HG03378 (cell line): ENCODE measurements around the gene MAGED1.

Source experiments
- ATAC-seq: cut with Tn5 transposase; IDR thresholded peaks from one replicate; pipeline ENCODE4 v1.9.1; 2021; ENCODE audit warnings: mild to moderate bottlenecking, moderate library complexity; ENCODE audit not compliant: unreplicated experiment

The MAGED1 gene, protein sequence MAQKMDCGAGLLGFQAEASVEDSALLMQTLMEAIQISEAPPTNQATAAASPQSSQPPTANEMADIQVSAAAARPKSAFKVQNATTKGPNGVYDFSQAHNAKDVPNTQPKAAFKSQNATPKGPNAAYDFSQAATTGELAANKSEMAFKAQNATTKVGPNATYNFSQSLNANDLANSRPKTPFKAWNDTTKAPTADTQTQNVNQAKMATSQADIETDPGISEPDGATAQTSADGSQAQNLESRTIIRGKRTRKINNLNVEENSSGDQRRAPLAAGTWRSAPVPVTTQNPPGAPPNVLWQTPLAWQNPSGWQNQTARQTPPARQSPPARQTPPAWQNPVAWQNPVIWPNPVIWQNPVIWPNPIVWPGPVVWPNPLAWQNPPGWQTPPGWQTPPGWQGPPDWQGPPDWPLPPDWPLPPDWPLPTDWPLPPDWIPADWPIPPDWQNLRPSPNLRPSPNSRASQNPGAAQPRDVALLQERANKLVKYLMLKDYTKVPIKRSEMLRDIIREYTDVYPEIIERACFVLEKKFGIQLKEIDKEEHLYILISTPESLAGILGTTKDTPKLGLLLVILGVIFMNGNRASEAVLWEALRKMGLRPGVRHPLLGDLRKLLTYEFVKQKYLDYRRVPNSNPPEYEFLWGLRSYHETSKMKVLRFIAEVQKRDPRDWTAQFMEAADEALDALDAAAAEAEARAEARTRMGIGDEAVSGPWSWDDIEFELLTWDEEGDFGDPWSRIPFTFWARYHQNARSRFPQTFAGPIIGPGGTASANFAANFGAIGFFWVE

DNA sequence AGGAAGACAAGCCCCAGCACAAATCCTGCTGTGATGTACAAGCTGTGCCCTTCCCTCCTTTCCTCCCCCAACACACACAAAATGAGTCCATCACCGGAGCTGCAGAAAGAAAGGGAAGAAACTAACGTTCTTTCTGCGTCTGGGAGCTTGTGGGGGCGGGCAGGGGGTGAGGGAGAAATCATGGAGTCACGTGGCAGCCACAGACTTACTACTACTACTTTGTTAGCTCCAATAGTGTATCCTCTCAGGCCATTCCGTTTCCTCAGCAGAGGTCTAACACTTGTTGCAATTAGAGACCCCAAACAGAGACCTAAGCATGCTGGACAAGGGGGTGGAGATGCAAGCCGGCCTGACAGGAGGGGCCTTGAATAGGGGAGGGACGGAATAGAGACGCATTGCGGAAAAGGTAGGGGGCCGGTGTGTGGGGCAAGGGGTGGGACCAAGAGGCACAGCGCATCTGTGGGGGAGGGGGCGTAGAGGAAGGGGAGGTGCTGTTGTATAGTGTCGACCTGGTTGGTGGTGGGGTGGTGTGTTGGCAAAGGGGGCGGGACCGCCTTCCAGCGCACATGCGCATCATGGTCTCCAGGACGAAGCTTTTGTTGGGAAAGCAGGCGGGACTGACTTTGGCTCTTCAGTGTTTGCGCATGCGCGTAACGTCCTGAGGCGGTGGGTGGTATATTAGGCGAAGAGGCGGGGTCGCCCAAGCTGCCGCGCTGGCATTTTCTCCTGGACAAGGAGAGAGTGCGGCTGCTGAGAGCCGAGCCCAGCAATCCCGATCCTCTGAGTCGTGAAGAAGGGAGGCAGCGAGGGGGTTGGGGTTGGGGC, at the start of gene MAGED1:
TSS of gene MAGED1 (plus strand) at position 703 of the 825 bp plus-strand sequence. CDS start 682 bp downstream, outside the sequence.
- peak; percentile 76 for ATAC-seq

DNA sequence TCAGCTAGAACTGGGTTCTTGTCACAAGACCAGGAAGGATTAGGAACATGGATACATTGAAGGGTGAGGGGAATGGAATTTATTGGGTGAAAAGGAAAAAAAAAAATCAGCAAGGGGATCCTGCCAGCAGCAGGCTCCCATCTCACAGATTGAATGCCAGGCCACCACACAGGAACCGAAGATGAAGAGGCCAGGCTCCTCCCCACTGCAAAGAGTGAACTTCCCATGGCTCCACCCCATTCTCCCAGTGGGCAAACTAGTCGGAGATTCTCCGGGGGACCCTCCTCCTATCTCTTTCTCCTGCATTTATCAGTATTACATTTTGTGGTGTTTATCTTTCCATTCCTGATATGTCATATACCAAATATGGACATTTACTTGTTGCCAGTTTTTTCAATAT, 46.0 kb upstream of the MAGED1 start:
- no peak for ATAC-seq

DNA sequence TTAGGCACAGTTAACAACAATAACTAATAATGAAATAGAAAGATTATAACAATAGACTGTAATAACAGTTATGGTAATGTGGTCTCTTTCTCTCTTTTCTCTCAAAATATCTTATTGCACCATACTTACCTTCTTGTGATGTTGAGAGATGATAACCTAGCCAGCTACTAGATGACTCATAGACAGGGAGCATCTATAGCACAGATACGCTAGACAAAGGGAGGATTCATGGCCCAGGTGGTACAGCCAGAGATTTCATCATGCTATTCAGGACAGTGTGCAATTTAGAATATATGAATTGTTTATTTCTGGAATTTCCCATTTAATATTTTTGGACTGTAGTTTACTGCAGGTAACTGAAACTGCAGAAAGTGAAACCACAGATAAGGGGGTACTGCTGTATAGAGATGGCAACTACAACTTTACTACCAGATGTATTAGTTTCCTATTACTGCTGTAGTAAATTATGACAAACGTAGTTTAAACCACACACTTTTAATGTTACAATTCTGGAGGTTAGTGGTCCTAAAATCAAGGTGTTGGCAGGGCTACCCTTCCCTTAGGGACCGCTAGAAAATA, 41.8 kb upstream of the MAGED1 start:
- ATAC-seq: peak; percentile 67

DNA sequence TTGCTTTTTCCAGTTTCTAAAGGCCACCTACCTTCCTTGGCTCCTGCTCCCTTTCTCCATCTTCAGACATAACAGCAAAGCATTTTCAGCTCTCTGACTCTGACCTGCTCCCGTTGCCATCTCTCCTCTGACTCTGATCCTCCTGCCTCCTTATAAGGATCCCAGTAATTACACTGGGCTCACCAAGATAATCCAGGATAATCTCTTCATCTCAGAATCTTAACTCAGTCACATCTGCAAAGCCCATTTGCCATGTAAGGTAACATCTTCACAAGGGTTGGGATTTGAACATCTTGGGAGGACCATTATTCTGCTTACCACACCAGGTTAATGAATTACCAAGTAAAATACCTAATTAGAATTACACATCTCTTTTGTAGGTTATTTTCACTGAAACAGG, 41.3 kb upstream of the MAGED1 start:
- ATAC-seq: peak; percentile 16

DNA sequence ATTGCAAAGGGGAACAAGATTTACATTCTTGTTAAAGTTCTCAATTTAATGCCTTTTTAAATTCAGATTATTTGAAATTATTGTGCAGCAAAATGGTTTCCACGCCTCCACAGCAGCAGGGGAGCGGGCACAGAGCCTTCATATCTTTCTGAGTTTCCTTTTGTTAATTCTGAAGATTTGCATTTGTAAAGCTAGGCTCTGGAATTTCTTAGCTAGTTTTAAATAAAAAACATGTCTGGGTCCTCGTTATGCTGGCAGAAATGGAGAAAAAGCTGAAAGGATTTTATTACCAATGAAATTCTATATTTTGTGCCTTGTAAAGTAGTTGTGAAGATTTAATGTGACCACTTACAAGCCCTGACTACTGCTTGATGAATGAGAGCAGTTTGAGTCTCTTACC, 40.8 kb upstream of the MAGED1 start:
- no peak for ATAC-seq

DNA sequence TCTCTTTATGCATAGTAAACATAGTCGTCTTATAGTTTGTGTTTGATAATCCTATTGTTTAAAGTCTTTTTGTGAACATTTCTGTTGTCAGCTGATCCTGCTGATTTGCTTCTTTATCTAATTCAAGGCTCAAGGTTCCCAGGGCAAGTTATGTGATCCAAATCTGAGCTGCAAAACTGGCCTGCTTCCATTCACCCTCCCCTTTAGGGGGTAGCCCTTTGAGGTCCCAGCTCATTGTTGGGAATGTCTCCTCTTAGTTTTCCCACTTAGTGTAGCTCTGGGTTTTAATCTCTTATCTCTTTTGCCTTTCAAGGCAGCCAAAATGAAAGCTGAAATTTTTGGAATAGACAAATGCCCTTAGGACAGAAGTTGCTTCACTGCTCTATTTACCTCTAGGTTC, 40.2 kb upstream of the MAGED1 start:
- ATAC-seq: no peak

DNA sequence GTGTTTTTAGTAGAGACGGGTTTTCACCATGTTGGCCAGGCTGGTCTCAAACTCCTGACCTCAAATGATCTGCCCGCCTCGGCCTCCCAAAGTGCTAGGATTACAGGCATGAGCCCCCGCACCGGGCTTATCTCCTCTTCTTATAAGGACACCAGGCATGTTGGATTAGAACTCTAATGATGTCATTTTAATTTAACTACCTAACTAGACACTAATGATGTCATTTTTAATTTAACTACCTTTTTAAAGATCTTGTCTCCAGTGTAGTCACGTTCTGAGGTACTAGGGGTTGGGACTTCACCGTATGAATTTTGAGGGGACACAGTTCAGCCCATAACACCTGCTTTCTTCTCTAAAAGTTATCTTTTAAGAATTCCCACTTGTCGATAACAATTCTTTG, 37.7 kb upstream of the MAGED1 start:
- ATAC-seq: no peak

DNA sequence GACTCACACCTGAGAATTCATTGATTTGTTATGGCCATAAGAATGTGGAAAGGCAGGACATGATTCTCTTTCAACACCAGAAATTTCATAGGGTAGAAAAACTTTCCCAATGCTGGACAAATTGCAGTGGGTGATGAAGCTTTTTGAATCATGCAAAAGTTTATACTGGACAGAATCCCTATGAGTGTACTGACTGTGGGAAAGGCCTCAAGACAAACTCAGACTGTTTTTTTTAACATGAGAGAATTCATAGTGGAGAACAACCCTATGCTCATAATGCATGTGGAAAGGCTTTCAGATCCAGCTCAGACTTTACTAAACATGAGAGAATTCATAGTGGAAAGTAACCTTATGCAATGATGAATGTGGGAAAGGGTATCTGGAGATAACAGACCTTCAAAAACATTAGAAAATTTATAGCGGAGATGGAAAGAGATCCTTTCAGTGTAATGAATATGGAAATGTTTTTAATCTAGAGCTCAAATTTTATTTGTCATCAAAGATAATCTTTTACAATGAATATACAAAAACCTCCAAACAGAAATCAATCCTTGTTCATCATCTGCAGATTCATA, 36.2 kb upstream of the MAGED1 start:
- ATAC-seq: no peak

DNA sequence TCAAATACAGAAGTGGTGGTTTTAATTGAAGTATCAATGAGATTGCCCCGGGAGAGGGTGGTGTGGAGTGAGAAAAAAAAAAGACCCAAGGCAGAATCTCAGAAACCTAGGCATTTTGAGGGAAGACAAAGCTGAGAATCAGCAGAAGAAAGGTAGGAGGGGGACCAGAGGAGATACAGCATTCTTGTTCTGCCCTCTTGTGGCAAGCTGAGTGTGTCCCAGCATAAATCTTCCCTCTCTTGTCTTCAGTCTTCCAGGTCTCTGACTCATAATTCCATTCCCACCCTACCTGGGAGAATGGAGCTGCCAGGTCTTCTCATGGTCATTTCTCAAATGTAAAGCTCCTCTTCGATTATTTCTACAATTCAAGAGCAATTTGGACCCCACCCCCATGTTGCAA, 32.7 kb upstream of the MAGED1 start:
- no peak for ATAC-seq

DNA sequence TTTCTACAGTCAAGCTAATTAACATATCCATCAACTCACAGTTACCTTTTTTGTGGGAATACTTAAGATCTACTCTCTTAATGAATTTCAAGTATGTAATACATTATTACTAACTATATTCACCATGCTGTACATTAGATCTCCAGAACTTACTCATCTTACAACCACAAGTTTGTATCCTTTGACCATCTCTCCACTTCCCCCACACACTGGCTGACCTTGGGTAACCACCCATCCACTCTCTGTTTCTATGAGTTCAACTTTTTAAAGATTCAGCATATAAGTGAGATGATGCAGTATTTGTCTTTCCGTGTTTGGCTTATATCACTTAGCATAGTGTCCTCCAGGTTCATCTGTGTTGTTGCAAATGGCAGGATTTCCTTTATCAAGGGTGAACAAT, 30.5 kb upstream of the MAGED1 start:
- peak; percentile 89 for ATAC-seq

DNA sequence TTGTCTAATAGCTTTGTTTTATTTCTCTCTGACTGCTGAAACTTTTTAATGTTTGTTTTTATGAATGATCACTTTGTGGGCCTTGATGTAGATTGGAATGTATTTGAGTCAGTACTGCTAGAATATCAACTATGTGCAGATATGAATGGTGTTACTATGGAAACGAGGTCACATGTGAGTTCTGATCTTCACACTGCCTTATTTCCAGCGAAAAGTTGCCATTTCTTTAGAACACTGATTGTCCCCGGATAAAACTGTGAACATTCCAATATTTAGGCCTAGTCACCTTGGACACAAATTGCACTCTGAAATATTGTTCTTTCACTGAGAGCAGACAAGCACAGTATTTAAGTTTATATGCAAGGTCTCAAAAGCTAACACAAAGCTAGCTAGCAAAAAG, 27.2 kb upstream of the MAGED1 start:
- ATAC-seq: no peak

DNA sequence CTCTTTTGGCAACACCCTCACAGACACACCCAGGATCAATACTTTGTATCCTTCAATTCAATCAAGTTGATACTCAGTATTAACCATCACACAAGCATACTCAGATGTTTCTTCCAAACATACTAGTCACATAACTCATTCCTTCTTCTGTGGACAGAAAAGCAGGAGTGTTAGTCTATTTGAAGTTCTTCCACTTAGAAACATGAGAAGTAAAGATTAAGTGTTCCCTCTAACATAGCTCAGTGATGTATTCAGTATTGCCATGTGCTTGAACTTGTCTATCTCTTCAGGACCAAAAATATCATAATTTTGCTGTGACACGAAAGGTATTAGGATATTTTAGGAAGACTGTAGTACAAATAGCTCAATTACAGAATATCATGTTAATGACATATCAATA, 25.8 kb upstream of the MAGED1 start:
- no peak for ATAC-seq

DNA sequence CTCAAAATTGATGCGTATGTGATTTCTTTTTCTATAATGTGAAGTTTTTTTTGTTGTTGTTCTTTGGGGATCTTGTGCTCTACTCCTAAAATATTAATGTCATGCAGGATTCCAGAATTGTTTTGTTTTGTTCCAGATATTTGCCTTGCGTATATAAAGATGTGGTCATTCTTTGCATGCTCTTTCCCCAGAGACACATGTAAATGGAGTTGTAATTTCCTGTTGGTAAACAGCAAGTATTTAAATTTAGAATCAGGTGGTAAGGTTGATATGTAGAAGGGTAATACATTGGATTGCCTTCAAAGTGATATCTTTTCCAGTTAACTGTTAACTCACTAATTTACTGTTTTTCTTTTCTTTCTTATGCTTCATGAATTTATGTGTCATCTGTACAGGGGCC, 23.1 kb upstream of the MAGED1 start:
- no peak for ATAC-seq

DNA sequence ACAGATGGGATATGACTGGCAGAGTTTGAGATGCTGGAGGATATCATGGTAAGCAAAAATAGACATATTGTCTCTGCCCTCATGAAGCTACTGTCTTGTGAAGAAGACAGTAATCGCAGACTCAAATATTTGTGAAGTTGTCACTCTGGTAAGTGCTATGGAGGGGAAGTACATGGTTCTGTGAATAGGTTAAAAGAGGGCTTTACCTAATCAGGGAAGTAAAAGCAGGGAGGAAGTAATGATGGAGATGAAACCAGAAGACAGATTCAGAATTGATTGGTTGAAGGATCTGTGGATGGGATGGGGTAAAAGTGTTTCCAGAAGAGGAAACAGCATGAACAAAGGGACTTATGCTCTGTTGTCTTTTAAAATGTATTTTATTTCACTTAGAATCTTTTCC, 19.3 kb upstream of the MAGED1 start:
- no peak for ATAC-seq

DNA sequence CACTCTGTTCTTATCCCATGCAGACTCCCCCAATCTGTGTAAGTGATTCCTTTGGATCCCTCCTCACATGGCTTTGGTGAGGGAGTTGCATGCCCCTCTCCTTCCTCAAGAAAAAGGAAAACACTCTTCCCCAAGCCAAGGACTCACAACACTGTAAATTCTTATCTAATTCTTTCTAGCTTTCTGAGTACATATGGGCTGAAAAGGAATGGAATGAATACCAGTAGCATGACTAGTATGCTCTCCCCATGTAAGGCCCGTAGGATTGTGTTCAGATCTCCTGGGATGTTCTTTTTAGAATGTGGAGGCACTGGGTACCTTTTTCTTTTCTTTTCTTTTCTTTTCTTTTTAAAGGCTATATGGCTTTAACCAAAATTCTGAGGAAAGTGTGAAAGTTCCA, 17.0 kb upstream of the MAGED1 start:
- ATAC-seq: no peak

DNA sequence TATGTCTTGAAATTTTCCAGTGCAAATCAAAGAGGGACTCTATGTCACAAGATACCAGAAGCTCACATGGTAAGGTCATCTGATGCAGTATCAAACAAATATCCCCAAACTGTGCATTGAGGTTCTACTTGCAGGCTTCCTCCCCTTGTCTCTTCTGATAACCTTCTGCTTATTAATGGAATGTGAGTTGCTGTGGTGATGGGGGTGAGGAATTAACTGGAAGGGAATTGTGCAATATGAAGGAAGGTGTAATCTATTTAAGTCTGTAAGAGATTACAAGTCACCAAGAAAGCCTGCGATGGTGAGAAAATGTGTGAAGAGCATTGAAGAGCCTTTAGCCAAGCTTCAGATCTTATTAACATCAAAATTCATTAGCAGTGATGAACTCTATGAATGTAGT, 15.4 kb upstream of the MAGED1 start:
- no peak for ATAC-seq

DNA sequence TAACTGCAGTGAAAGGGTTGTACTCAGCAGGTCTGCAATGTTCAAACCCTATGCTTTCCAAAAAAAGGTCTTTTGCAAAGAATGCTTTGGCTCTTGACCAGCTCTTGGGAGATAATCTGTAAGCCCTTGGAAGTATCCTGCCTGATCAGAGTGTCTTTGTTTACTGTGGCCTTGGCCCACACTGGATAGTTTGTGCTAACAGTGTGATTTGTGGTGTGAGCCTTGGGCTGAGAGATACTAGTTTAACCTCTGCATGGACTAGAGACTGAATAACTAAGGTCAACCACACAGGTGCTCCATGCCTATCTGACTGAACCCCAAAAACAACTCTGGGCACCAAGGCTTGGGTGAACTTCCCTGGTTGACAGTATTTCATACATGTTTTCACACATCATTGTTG, 3.6 kb upstream of the MAGED1 start:
- no peak for ATAC-seq

DNA sequence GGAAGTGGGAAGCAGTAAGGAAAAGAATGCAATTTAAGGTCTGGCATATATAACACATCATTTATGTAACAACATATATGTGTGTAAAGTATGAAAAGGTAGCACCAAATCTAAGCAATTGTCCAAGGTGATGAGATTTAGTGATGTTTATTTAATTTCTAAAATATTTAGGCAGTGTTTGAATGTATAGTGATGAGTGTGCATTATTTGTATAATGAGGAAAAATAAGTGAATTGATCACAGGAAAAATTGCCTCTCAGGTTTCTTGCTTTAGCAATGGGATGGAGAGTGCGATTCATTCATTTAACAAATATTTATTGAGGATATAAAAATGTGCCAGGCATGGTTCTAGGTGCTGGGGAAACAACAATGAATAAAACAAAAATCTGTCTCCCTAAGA, 2.2 kb upstream of the MAGED1 start:
- no peak for ATAC-seq

DNA sequence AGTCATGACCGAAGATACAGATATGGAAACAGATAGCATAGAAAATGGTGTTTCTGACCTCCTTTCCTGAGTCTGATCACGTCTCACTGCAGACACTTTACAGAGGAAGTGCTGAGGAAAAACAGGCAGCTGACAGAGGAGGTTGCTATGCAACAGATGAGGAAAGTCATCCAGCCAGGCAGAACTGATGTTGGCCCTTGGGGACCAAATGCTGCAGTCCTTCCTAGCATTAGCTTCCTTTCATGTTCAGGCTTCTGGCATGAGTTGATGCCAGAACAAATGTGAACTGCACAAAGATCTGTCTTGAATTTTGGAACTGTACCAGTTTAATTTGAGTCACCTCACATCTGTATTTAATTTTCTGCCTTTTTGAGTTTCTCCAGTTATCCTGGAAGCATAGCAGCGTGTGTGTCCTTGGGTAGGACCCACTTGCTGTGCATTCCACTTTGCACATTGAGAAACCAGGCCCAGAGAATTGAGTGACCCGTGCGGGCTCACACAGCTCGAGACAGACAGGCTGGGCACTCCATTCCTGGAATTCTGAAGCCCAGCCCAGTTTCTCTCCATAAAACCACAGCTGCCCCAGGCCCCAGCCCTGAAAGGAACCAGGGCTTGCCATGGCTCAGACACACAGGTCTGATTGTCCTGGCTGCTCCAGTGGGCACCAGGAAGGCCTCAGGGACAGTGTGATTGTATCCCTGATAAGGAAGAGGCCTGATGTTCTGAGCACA, 1.4 kb upstream of the MAGED1 start:
- peak; percentile 44 for ATAC-seq
